Fibroblast of the aortic adventitia (primary cell): ENCODE measurements around the gene ENOX2. TPM values are rescaled to one million over a fixed set of nuclear protein-coding genes. Genes with fewer than 3 reads are reported as not detected.

Source experiments
- DNase-seq: peaks from one replicate; pipeline ENCODE4 v3.0.0-alpha.2; 2010; ENCODE audit warnings: low read depth
- H3K4me3 ChIP-seq: 2 replicates; pipeline ENCODE4 v1.5.1; 2011; ENCODE audit warnings: low read depth, mild to moderate bottlenecking, control low read depth, low read length, moderate library complexity
- total RNA-seq: library from RNA; depleted of rRNA; stranded (reverse); fragments of >200 nt; gene quantifications from 2 replicates; pipeline ENCODE4 v1.2.3, GENCODE V29; 2012; ENCODE audit warnings: low replicate concordance
- TF ChIP-seq, protein P1 (sequence below): IDR thresholded peaks from 2 replicates; pipeline ENCODE4 v1.5.1; 2011; ENCODE audit warnings: mild to moderate bottlenecking, low read length, control low read depth, inconsistent platforms; ENCODE audit not compliant: insufficient read depth

ENOX2 gene
- total RNA-seq, 1 donor: 13.2 TPM

DNA sequence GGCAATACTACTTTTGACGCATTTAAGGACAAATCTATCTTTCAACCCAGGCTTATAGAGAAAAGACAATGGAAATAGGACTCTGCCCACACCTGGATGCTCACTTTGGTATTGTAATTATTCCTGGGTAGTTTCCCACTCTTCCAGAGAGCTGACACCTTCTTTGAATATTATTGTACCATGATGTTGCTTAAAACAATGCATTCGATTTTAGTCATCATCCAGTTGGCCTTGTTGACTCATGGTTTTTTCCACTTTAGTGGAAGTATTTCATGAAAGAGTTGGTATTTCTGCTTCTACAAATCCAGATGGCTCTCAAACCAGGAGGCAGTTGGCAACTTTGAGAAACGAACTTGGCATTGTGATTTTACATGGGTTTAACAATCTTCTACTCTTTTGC, 124.2 kb downstream of the ENOX2 start:
- no peak overlapping the region for H3K4me3 ChIP-seq
- no peak for DNase-seq
- TF ChIP-seq, protein P1, sequence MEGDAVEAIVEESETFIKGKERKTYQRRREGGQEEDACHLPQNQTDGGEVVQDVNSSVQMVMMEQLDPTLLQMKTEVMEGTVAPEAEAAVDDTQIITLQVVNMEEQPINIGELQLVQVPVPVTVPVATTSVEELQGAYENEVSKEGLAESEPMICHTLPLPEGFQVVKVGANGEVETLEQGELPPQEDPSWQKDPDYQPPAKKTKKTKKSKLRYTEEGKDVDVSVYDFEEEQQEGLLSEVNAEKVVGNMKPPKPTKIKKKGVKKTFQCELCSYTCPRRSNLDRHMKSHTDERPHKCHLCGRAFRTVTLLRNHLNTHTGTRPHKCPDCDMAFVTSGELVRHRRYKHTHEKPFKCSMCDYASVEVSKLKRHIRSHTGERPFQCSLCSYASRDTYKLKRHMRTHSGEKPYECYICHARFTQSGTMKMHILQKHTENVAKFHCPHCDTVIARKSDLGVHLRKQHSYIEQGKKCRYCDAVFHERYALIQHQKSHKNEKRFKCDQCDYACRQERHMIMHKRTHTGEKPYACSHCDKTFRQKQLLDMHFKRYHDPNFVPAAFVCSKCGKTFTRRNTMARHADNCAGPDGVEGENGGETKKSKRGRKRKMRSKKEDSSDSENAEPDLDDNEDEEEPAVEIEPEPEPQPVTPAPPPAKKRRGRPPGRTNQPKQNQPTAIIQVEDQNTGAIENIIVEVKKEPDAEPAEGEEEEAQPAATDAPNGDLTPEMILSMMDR: no peak

- TF ChIP-seq, protein P1: no peak
- no peak for DNase-seq
- H3K4me3 ChIP-seq: no peak overlapping the region
Measured at GRCh38 chrX:130775849-130776248, 127.2 kb downstream of the ENOX2 start.

DNA sequence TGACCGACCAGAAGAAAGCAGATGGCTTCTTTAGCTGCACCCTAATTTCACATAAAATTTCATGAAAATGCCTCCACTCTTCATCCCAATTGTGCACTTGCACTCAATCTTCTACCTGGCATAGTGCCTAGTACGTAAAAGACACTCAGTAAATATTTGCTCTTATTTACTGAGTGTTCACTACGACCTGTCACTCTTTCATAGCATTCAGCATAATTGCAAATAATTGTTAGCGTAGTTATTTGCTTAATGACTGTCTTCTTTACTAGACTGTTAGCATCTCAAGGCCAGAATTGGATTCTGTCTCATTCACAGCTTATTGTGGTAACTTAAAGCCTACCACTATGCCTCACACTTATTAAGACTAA, 130.2 kb downstream of the ENOX2 start:
- no peak overlapping the region for H3K4me3 ChIP-seq
- no peak for DNase-seq
- TF ChIP-seq, protein P1: no peak

GRCh38 chrX:130772105-130772775, 130.8 kb downstream of the ENOX2 start:
- DNase-seq: peak; percentile 54
- TF ChIP-seq, protein P1: no peak
- no peak overlapping the region for H3K4me3 ChIP-seq

- DNase-seq: no peak
- H3K4me3 ChIP-seq: no peak overlapping the region
- TF ChIP-seq, protein P1: no peak
Measured at GRCh38 chrX:130771648-130772047, 131.4 kb downstream of the ENOX2 start.

DNA sequence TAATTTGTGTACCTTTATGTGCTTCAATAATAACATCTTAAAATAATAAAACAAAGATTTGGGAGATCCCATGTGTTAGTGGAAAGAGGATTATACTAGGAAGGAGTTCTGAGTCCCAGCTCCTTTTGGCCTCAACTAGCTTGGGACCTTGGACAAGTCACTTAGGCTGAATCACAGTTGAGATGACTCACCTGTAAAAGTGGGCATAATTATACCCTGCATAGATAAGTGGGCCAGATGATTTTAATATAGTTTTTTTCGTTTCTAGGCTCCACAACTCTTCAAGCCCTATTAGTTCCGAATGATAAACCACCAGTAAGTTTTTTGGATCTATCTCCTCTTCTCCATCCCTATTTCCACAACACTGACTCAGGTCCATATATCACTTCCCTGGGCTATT, 131.8 kb downstream of the ENOX2 start:
- no peak for DNase-seq
- TF ChIP-seq, protein P1: no peak
- H3K4me3 ChIP-seq: no peak overlapping the region

DNA sequence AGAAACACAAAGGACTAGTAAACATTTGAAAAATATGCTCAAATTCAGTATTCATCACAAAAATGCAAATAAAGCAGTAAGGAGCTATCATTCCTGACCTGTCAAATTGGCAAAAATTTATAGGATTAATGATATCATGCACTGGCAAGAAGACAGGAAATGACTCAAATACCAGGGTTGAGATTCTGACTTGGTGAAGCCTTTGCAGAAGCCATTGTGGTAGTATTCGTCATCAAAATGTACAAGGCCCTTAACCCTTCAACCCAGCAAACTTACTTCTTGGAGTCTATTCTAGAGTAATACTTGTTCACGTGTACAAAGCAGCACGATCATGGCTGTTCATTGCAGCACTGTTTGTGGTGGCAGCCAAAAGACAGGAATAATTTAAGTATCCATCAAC, 132.4 kb downstream of the ENOX2 start:
- DNase-seq: peak; percentile 85
- TF ChIP-seq, protein P1: no peak
- no peak overlapping the region for H3K4me3 ChIP-seq
